ENCODE results near the gene DCDC2C. TPM values are rescaled to one million over a fixed set of nuclear protein-coding genes. Genes with fewer than 3 reads are reported as not detected.

The DCDC2C gene
- total and polyA plus RNA-seq, 2 experiments from 2014 or later: not detected

DNA sequence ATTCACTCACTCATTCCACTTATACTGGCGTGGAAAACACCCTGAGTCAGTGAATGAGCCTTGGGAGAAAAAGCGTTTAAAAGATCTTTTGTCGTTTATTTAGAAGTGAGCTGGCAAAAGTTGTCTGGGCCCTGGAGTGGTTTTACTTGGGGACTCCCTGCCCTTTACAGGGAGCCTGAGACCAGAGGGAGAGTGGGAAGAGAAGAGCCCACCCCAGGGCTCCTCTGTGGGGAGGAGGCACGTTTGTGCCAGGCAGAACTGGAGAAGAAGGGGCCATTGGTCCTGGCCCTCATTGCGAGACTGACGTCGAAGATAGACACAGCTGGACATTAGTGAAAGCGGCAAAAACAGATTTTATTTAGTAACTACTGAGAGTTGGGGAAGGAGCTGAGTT, 25.7 kb downstream of the DCDC2C start:
- no peaks in the 10 kb centered on the region for H4K20me1 ChIP-seq (ENCODE audit: insufficient read depth, poor library complexity, severe bottlenecking)
- TF ChIP-seq EZH2 (IDR thresholded peaks at IDR 0.05; ENCODE audit: borderline replicate concordance) (no peak), EZH2phosphoT487 (IDR thresholded peaks at IDR 0.05; ENCODE audit: low read depth, severe bottlenecking, unreplicated experiment) (no peak), CTCF (IDR thresholded peaks at IDR 0.05; ENCODE audit: poor library complexity) (no peak)
- H3K4me1 ChIP-seq (ENCODE audit: insufficient read depth): no peaks in the 10 kb centered on the region

GRCh38 chr2:3729786-3730185, 26.4 kb downstream of the DCDC2C start:
- 91% methylated on average over 9 of the region's 9 CpGs for WGBS (ENCODE audit: low lambda C conversion rate, missing lambda C conversion rate)
- H3K9me3 ChIP-seq (ENCODE audit: low read depth): no peaks in the 10 kb centered on the region
- no peak overlapping the region for H3K4me3 ChIP-seq
- no peaks in the 10 kb centered on the region for H3K4me1 ChIP-seq (ENCODE audit: insufficient read depth)
- no peak for DNase-seq (ENCODE audit: low spot score)
- H2AFZ ChIP-seq: no peak overlapping the region
- no peak overlapping the region for H3K4me2 ChIP-seq
- TF ChIP-seq EZH2phosphoT487 (IDR thresholded peaks at IDR 0.05; ENCODE audit: low read depth, severe bottlenecking, unreplicated experiment) (no peak), CTCF (IDR thresholded peaks at IDR 0.05; ENCODE audit: poor library complexity) (no peak), EZH2 (IDR thresholded peaks at IDR 0.05; ENCODE audit: borderline replicate concordance) (no peak)
- H4K20me1 ChIP-seq (ENCODE audit: insufficient read depth, poor library complexity, severe bottlenecking): no peaks in the 10 kb centered on the region
- no peaks in the 10 kb centered on the region for H3K27me3 ChIP-seq
- no peaks in the 10 kb centered on the region for H3K9me2 ChIP-seq (replicated peaks; ENCODE audit: insufficient read depth)
- H3K27ac ChIP-seq: no peak overlapping the region
- no peaks in the 10 kb centered on the region for H3K36me3 ChIP-seq (replicated peaks; ENCODE audit: insufficient read depth, low read depth)
- H3K79me2 ChIP-seq: no peaks in the 10 kb centered on the region

More for the DNA sequence above, 25.7 kb downstream of the DCDC2C start:
- Histone ChIP-seq H3K9me3 (ENCODE audit: low read depth) (no peaks in the 10 kb centered on the region), H3K36me3 (replicated peaks; ENCODE audit: insufficient read depth, low read depth) (no peaks in the 10 kb centered on the region), H3K9me2 (replicated peaks; ENCODE audit: insufficient read depth) (no peaks in the 10 kb centered on the region), H2AFZ (no peak overlapping the region), H3K4me2 (no peak overlapping the region), H3K79me2 (no peaks in the 10 kb centered on the region), H3K27ac (no peak overlapping the region), H3K4me3 (no peak overlapping the region), H3K27me3 (no peaks in the 10 kb centered on the region)
- WGBS (ENCODE audit: low lambda C conversion rate, missing lambda C conversion rate): 93% methylated on average over 8 of the region's 8 CpGs
- DNase-seq (ENCODE audit: low spot score): no peak

DNA sequence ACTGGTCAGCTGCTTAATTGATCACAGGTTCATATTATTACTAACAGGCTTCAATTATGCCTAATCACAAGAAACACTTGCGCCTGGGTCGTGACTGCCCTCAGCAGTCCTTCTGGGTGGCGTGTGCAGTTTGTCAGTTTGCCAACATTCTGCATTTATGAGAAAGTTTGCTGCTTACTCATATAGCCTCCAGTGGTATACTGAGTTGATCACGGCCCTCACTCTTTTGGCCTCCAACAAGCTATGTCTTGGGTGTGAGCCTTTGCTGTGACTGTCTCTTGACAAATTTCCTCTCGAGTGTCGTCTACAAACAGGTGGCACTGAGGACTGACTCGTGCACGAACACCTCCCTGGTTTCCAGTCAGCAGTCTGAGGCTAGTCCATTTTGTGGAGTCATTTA, 27.3 kb downstream of the DCDC2C start:
- H3K27me3 ChIP-seq: no peaks in the 10 kb centered on the region
- H3K36me3 ChIP-seq (replicated peaks; ENCODE audit: insufficient read depth, low read depth): no peaks in the 10 kb centered on the region
- H3K79me2 ChIP-seq: no peaks in the 10 kb centered on the region
- no peaks in the 10 kb centered on the region for H4K20me1 ChIP-seq (ENCODE audit: insufficient read depth, poor library complexity, severe bottlenecking)
- no peak overlapping the region for H3K4me2 ChIP-seq
- WGBS (ENCODE audit: low lambda C conversion rate, missing lambda C conversion rate): 85% methylated on average over 8 of the region's 8 CpGs
- TF ChIP-seq EZH2 (IDR thresholded peaks at IDR 0.05; ENCODE audit: borderline replicate concordance): no peak
- H3K9me2 ChIP-seq (replicated peaks; ENCODE audit: insufficient read depth): no peaks in the 10 kb centered on the region
- no peak overlapping the region for H3K27ac ChIP-seq
- H2AFZ ChIP-seq: no peak overlapping the region
- H3K4me1 ChIP-seq (ENCODE audit: insufficient read depth): no peaks in the 10 kb centered on the region
- no peak for DNase-seq (ENCODE audit: low spot score)
- no peak overlapping the region for H3K4me3 ChIP-seq
- no peaks in the 10 kb centered on the region for H3K9me3 ChIP-seq (ENCODE audit: low read depth)

GRCh38 chr2:3731829-3732228, 28.5 kb downstream of the DCDC2C start:
- H3K4me3 ChIP-seq: no peak overlapping the region
- no peaks in the 10 kb centered on the region for H3K9me2 ChIP-seq (replicated peaks; ENCODE audit: insufficient read depth)
- H3K4me1 ChIP-seq (ENCODE audit: insufficient read depth): no peaks in the 10 kb centered on the region
- no peak overlapping the region for H2AFZ ChIP-seq
- DNase-seq (ENCODE audit: low spot score): no peak
- H3K27ac ChIP-seq: no peak overlapping the region
- no peak for TF ChIP-seq CTCF (IDR thresholded peaks at IDR 0.05; ENCODE audit: poor library complexity)
- no peak for TF ChIP-seq EZH2 (IDR thresholded peaks at IDR 0.05; ENCODE audit: borderline replicate concordance)
- no peak for TF ChIP-seq EZH2phosphoT487 (IDR thresholded peaks at IDR 0.05; ENCODE audit: low read depth, severe bottlenecking, unreplicated experiment)
- no peaks in the 10 kb centered on the region for H3K27me3 ChIP-seq
- H3K9me3 ChIP-seq (ENCODE audit: low read depth): no peaks in the 10 kb centered on the region
- no peaks in the 10 kb centered on the region for H3K36me3 ChIP-seq (replicated peaks; ENCODE audit: insufficient read depth, low read depth)
- WGBS (ENCODE audit: low lambda C conversion rate, missing lambda C conversion rate): 95% methylated on average over 7 of the region's 7 CpGs
- H4K20me1 ChIP-seq (ENCODE audit: insufficient read depth, poor library complexity, severe bottlenecking): no peaks in the 10 kb centered on the region
- no peak overlapping the region for H3K4me2 ChIP-seq
- H3K79me2 ChIP-seq: no peaks in the 10 kb centered on the region
